HEK293 (cell line): Measurements from ENCODE around the gene ASCL4.
"Not testable (repeated sequence)": the region's sequence is repeated elsewhere in the genome, so short reads cannot be mapped to it uniquely, and the experiment has no call there.

ENCODE experiments used
- GLIS2 ChIP-seq: fragments of 450-650 bp; formaldehyde crosslinking; IDR thresholded peaks from 2 replicates; pipeline ENCODE4 v1.5.1; 2016; ENCODE audit warnings: missing biosample characterization, missing genetic modification characterization
- KLF9 ChIP-seq: fragments of 450-650 bp; formaldehyde crosslinking; IDR thresholded peaks from 2 replicates; pipeline ENCODE4 v1.5.1; 2016; ENCODE audit warnings: missing biosample characterization, missing genetic modification characterization, low read depth
- SP2 ChIP-seq: fragments of 450-650 bp; formaldehyde crosslinking; IDR thresholded peaks from 2 replicates; pipeline ENCODE4 v1.5.1; 2016; ENCODE audit warnings: missing biosample characterization, missing genetic modification characterization
- ZNF146 ChIP-seq: fragments of 450-650 bp; formaldehyde crosslinking; IDR thresholded peaks from 2 replicates; pipeline ENCODE4 v1.5.1; 2016; ENCODE audit warnings: missing biosample characterization, missing genetic modification characterization
- ZNF629 ChIP-seq: fragments of 450-650 bp; formaldehyde crosslinking; IDR thresholded peaks from 2 replicates; pipeline ENCODE4 v1.5.1; 2017; ENCODE audit warnings: missing biosample characterization, missing genetic modification characterization
- TF ChIP-seq, protein P1 (sequence below): fragments of 450-650 bp; formaldehyde crosslinking; IDR thresholded peaks from 2 replicates; pipeline ENCODE4 v1.5.1; 2016; ENCODE audit warnings: missing biosample characterization, missing genetic modification characterization

DNA sequence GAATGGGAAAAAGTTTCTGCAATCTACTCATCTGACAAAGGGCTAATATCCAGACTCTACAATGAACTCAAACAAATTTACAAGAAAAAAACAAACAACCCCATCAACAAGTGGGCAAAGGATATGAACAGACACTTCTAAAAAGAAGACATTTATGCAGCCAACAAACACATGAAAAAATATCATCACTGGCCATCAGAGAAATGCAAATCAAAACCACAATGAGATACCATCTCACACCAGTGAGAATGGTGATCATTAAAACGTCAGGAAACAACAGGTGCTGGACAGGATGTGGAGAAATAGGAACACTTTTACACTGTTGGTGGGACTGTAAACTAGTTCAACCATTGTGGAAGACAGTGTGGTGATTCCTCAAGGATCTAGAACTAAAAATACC lies 47.2 kb upstream of the ASCL4 start:
- not testable (repeated sequence) for TF ChIP-seq ZNF146, SP2, GLIS2, KLF9, ZNF629 (tag by site-specific recombination)
- TF ChIP-seq, protein P1, sequence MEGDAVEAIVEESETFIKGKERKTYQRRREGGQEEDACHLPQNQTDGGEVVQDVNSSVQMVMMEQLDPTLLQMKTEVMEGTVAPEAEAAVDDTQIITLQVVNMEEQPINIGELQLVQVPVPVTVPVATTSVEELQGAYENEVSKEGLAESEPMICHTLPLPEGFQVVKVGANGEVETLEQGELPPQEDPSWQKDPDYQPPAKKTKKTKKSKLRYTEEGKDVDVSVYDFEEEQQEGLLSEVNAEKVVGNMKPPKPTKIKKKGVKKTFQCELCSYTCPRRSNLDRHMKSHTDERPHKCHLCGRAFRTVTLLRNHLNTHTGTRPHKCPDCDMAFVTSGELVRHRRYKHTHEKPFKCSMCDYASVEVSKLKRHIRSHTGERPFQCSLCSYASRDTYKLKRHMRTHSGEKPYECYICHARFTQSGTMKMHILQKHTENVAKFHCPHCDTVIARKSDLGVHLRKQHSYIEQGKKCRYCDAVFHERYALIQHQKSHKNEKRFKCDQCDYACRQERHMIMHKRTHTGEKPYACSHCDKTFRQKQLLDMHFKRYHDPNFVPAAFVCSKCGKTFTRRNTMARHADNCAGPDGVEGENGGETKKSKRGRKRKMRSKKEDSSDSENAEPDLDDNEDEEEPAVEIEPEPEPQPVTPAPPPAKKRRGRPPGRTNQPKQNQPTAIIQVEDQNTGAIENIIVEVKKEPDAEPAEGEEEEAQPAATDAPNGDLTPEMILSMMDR (tag by site-specific recombination): not testable (repeated sequence)
